ENCODE data around the gene TXNRD1. TPM values are rescaled to one million over a fixed set of nuclear protein-coding genes. Genes with fewer than 3 reads are reported as not detected.
A peak's percentile ranks its signal among the peaks of the same experiment; 100 is the strongest.
"Not testable (repeated sequence)": the region's sequence is repeated elsewhere in the genome, so short reads cannot be mapped to it uniquely, and the experiment has no call there.

Gene TXNRD1
- total RNA-seq, 3 donors from 2014 or later: 76.0 to 117 (median 77.5) TPM

- Histone ChIP-seq H3K9me3 (no peaks in the 10 kb centered on the region), H3K4me3 (no peak overlapping the region), H3K4me1 (ENCODE audit: low read depth) (peaks cover 17% of the 10 kb centered on the region), H3K36me3 (ENCODE audit: low read depth) (no peaks in the 10 kb centered on the region)
- TF ChIP-seq CTCF (IDR thresholded peaks at IDR 0.05): no peak
- no peak for DNase-seq
- ATAC-seq: no peak
- intact Hi-C loops (cut with DNase I, micrococcal nuclease): no loop called here
These were observed 76.4 kb downstream of the TXNRD1 start for GRCh38 chr12:104291867-104292524.

GRCh38 chr12:104292872-104293794 lies 77.6 kb downstream of the TXNRD1 start:
- ATAC-seq (no peak), DNase-seq (no peak)
- Histone ChIP-seq H3K4me1 (ENCODE audit: low read depth) (peaks cover 17% of the 10 kb centered on the region), H3K4me3 (no peak overlapping the region), H3K9me3 (no peaks in the 10 kb centered on the region), H3K36me3 (ENCODE audit: low read depth) (no peaks in the 10 kb centered on the region)
- TF ChIP-seq CTCF (IDR thresholded peaks at IDR 0.05): no peak
- intact Hi-C loops (cut with DNase I, micrococcal nuclease): no loop called here

- H3K9me3 ChIP-seq; H3K36me3 ChIP-seq (ENCODE audit: low read depth); ATAC-seq; intact Hi-C loops (cut with DNase I, micrococcal nuclease); H3K4me3 ChIP-seq: not testable (repeated sequence)
- peak in 1 of 3 donors; percentile 58 for DNase-seq
- peaks cover 11% of the 10 kb centered on the region for H3K4me1 ChIP-seq (ENCODE audit: low read depth)
These were observed 78.7 kb downstream of the TXNRD1 start for GRCh38 chr12:104294158-104294859.

GRCh38 chr12:104294927-104295668 lies 79.5 kb downstream of the TXNRD1 start:
- no peak for DNase-seq
- intact Hi-C loops (cut with DNase I, micrococcal nuclease): no loop called here
- Histone ChIP-seq H3K4me1 (ENCODE audit: low read depth) (peaks cover 4% of the 10 kb centered on the region), H3K36me3 (ENCODE audit: low read depth) (no peaks in the 10 kb centered on the region), H3K9me3 (no peaks in the 10 kb centered on the region), H3K4me3 (no peak overlapping the region)
- no peak for ATAC-seq
- no peak for TF ChIP-seq CTCF (IDR thresholded peaks at IDR 0.05)

- no peaks in the 10 kb centered on the region for H3K36me3 ChIP-seq (ENCODE audit: low read depth)
- DNase-seq (no peak), ATAC-seq (no peak)
- intact Hi-C loops (cut with DNase I, micrococcal nuclease): no loop called here
- peaks cover 9% of the 10 kb centered on the region for H3K4me1 ChIP-seq (ENCODE audit: low read depth)
- TF ChIP-seq CTCF (IDR thresholded peaks at IDR 0.05): no peak
- H3K9me3 ChIP-seq: no peaks in the 10 kb centered on the region
- H3K4me3 ChIP-seq: no peak overlapping the region
These were observed 80.4 kb downstream of the TXNRD1 start for GRCh38 chr12:104295954-104296353.

Measured in mucosa of descending colon (tissue), 3 donors.